Activated naive CD8-positive, alpha-beta T cell treated with anti-CD3 and anti-CD28 coated beads, Interleukin-2, amount 50 U/mL, for 24 hours (primary cell): ENCODE data around the gene ANKH.
"Not testable (repeated sequence)": the region's sequence is repeated elsewhere in the genome, so short reads cannot be mapped to it uniquely, and the experiment has no call there.

Source experiments
- ATAC-seq: fragments of 150-1000 bp; cut with Tn5 transposase; one replicate; pipeline ENCODE4 v1.10.0; 2021
- DNase-seq: peaks from one replicate; pipeline ENCODE4 v3.0.0; 2021
- H3K27ac Mint-ChIP-seq: one replicate; pipeline ENCODE4 v1.8.0; 2021; ENCODE audit warnings: mild to moderate bottlenecking, mixed read lengths
- H3K27me3 Mint-ChIP-seq: one replicate; pipeline ENCODE4 v1.8.0; 2021; ENCODE audit warnings: mixed read lengths
- H3K36me3 Mint-ChIP-seq: one replicate; pipeline ENCODE4 v1.8.0; 2021; ENCODE audit warnings: low read depth, mixed read lengths
- H3K4me1 Mint-ChIP-seq: one replicate; pipeline ENCODE4 v1.8.0; 2021; ENCODE audit warnings: mixed read lengths
- H3K4me3 Mint-ChIP-seq: one replicate; pipeline ENCODE4 v1.8.0; 2021; ENCODE audit warnings: mild to moderate bottlenecking, moderate library complexity, mixed read lengths
- H3K9me3 Mint-ChIP-seq: one replicate; pipeline ENCODE4 v1.8.0; 2021; ENCODE audit warnings: mixed read lengths

Gene ANKH

DNA sequence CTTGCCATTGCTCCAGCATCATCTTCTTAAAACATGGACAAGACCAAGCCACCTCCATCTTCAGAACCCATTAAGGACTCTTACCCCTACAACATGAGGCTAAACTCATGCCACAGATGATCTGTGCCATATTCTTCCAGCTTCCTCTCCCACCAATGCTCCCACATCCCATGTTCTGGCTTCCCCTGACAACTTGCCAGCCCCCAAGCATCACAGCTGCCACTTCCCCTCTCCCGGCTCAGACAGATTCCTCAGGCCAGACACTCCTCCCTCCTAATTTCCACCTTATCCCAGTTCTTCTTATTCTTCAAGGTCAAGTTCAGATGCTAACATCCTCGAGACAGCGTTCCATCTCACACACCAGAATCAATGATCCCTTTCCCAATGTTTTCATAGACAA lies 57.8 kb downstream of the ANKH start:
- Mint-ChIP-seq H3K9me3 (no peaks in the 10 kb centered on the region), H3K36me3 (peaks cover 35% of the 10 kb centered on the region), H3K27me3 (no peaks in the 10 kb centered on the region), H3K4me1 (peaks cover 79% of the 10 kb centered on the region), H3K4me3 (no peak overlapping the region), H3K27ac (no peak overlapping the region)
- DNase-seq = no peak
- ATAC-seq = no peak

DNA sequence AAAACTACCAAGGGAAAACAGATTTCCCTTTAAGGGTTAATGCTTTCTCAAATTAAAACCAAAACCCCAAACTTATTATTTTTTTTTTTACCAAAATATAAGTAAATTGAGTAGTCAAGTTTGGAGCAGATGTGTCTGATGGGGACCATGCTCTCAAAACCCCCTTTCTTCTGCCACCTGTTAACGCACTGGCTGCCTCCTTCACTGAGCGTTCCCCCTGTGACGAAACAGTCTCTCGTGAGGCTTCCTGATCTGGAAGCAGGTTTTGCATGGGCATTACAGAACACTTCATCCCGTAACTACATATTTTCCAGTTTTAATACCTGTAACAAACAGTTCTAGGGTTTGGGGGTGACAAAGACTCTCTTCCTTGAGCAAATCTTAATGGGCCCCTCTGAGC lies 59.4 kb downstream of the ANKH start:
- Mint-ChIP-seq H3K27ac (no peak overlapping the region), H3K36me3 (peaks cover 35% of the 10 kb centered on the region), H3K9me3 (no peaks in the 10 kb centered on the region), H3K4me3 (no peak overlapping the region), H3K4me1 (peaks cover 79% of the 10 kb centered on the region), H3K27me3 (no peaks in the 10 kb centered on the region)
- ATAC-seq (no peak), DNase-seq (no peak)

DNA sequence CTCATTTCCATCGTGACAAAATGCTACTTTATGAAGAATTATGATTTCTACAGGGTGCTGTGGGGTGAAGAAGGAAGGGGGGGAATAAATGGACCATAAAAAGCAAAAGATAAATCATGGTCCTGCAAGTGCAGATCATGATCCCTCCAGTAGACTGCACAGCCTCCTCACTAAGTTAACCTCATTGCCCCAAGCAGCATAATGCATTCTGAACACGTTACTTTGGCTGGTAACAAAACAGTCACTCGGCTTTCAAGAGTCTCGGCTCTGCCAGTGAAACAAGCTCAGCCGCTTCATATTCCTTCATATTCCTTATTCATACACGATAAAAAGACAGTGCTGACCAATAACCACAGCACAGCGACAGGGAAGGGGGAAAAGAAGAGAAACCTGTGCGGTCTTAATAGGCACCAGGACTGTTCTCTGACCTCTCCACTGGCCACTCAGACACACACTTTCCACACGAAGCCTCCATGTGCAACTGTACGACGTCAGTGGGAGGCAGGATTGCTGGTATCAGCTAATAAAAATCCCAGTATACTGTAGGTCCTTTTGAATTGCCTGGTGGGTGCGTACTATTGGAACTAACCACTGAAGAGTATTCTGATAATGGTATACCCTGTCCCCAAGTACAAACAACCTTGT lies 60.5 kb downstream of the ANKH start:
- Mint-ChIP-seq H3K36me3 (peaks cover 26% of the 10 kb centered on the region), H3K4me3 (peak overlapping the region; percentile 2), H3K4me1 (peaks cover 74% of the 10 kb centered on the region), H3K9me3 (no peaks in the 10 kb centered on the region), H3K27ac (peak overlapping the region; percentile 24), H3K27me3 (no peaks in the 10 kb centered on the region)
- ATAC-seq (no peak), DNase-seq (no peak)

DNA sequence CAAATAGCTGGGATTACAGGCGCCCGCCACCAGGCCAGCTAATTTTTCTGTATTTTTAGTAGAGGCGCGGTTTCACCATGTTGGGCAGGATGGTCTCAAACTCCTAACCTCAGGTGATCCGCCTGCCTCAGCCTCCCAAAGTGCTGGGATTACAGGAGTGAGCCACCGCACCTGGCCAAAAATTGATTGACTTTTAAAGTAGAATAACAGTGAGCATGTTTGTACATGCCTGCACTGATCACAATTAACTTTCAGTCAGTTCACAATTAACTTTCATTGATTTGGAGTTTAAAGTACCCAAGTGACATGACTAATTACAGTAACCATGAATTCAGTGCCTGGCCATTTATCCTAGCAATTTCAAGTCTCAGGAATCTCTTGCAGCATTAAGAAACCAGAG lies 61.3 kb downstream of the ANKH start:
- peaks cover 30% of the 10 kb centered on the region for H3K36me3 Mint-ChIP-seq
- H3K4me3 Mint-ChIP-seq = peak overlapping the region; percentile 63
- H3K4me1 Mint-ChIP-seq = peaks cover 68% of the 10 kb centered on the region
- DNase-seq (no peak), ATAC-seq (no peak)
- H3K27ac Mint-ChIP-seq = peak overlapping the region; percentile 24
- H3K27me3 Mint-ChIP-seq = no peaks in the 10 kb centered on the region
- H3K9me3 Mint-ChIP-seq = no peaks in the 10 kb centered on the region

DNA sequence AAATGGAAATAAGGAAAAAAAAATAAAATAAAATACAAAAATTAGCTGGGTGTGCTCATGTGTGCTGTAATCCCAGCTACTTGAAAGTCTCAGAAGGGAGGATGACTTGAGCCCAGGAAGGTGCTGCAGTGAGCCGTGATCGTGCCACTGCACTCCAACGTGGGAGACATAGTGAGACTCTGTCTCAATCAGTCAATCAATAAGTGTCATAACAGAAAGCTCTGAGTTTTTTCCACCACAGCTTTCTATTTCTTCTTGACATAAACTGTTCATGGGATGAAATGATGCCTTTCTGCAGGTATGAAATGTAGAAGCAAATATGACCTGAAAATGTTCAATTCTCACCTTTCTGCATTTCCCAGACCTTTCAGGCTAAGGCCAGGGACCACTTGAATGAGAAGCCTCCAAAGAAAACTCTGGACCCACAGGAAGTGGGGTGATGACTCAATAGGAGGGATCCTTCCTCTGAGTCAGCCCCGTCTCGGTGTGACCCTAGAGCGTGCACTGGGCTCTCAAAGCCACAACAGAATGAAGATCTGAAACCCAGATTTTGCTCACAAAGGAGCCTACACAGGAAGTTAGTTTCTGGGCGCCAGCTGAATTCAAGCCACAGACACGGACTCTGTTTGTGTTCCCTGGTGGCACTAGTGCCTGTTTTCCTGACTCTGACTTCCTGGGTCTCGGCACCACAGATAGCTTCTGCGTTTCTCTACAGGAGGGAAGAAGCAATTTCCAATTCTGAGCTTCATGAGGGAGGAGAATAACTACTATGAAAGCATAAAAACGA lies 62.0 kb downstream of the ANKH start:
- H3K36me3 Mint-ChIP-seq = peaks cover 32% of the 10 kb centered on the region
- no peaks in the 10 kb centered on the region for H3K27me3 Mint-ChIP-seq
- H3K4me3 Mint-ChIP-seq = peak overlapping the region; percentile 63
- H3K9me3 Mint-ChIP-seq = no peaks in the 10 kb centered on the region
- ATAC-seq = peak; percentile 98
- DNase-seq = peak; percentile 71
- H3K4me1 Mint-ChIP-seq = peaks cover 66% of the 10 kb centered on the region
- H3K27ac Mint-ChIP-seq = peak overlapping the region; percentile 84

DNA sequence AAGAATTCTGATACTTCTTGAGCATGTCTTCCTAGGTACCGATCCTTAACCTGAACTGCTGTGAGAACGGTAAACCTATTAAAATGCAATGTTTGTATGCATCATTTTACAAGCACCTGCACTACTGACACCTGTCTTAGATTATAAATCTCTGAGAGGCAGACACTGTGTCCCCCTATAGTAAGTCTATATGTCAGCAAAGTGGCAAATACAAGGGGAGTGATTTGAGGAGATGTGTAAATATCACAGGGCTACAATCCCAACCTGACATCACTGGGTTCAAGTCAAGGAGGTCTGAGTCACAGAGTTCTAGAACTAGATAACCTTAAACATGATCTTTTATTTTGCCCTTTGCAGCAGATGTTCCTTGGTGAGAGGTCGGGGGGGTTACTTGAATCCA lies 64.1 kb downstream of the ANKH start:
- H3K27ac Mint-ChIP-seq = no peak overlapping the region
- H3K36me3 Mint-ChIP-seq = peaks cover 31% of the 10 kb centered on the region
- no peak for DNase-seq
- no peaks in the 10 kb centered on the region for H3K9me3 Mint-ChIP-seq
- H3K4me1 Mint-ChIP-seq = peaks cover 53% of the 10 kb centered on the region
- H3K27me3 Mint-ChIP-seq = no peaks in the 10 kb centered on the region
- no peak for ATAC-seq
- no peak overlapping the region for H3K4me3 Mint-ChIP-seq

DNA sequence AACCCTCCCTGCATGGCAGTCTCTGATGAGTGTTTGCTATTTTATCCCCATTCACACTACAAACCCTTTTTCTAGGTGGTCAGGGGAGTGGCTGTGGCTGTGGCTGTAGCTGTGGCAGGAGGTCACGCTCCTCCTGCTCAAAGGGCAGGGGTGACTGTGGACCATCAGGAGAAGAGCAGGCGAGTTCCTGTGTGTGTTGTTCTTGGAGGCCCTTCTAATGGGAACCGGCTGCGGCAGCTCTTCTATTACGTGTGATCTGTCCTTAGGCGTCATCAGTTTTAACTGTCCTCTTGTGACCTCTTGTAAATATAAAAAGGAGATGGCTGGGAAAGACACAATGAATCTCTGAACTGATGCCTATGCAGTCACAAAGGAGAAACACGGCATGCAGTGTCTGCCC lies 65.1 kb downstream of the ANKH start:
- Mint-ChIP-seq H3K27ac (no peak overlapping the region), H3K36me3 (peaks cover 37% of the 10 kb centered on the region), H3K27me3 (no peaks in the 10 kb centered on the region), H3K4me3 (no peak overlapping the region), H3K9me3 (no peaks in the 10 kb centered on the region), H3K4me1 (peaks cover 53% of the 10 kb centered on the region)
- no peak for DNase-seq
- no peak for ATAC-seq

DNA sequence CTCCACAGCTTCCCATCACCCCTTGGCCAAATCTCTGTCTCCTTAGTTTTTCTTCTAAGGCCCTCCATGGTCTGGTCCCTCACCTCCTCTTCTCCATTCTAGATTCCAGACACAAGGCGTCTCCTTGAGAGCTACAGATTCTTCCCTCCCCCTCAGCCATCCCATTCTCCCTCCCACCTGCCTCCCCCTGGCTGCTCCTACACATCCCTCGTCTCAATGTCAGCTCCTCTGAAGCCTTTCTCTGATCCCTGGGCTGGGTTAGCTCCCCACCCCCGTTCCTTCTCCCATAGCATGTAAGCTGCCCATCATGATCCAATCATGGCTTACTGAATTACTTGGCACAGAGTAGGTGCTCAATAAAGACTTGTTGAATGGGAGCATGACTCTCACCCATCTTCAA lies 69.0 kb downstream of the ANKH start:
- no peak for DNase-seq
- H3K4me3 Mint-ChIP-seq = no peak overlapping the region

DNA sequence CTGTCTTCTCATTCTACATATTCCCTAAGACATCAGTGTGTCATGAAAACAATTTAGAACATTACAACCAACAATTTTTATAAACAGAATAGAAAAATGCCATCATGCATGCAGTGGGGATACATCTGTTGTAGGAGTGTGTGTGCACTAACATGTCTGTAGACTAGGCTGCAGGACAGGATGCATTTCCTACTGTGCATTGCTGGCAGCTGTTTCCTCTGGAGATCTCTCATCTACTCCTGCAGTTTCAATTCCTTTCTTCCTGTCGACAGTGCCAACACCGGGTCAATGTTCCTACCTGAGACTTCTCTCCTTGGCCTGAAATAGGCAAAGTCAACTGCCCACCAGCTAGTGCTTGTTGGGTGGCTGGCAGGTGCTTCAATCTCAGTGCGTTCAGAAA lies 69.8 kb downstream of the ANKH start:
- H3K36me3 Mint-ChIP-seq = peaks cover 37% of the 10 kb centered on the region
- no peak overlapping the region for H3K4me3 Mint-ChIP-seq
- peaks cover 25% of the 10 kb centered on the region for H3K4me1 Mint-ChIP-seq
- no peak overlapping the region for H3K27ac Mint-ChIP-seq
- ATAC-seq (no peak), DNase-seq (no peak)
- H3K9me3 Mint-ChIP-seq = no peaks in the 10 kb centered on the region
- H3K27me3 Mint-ChIP-seq = no peaks in the 10 kb centered on the region

More for the DNA sequence above, 69.0 kb downstream of the ANKH start:
- Mint-ChIP-seq H3K36me3 (peaks cover 36% of the 10 kb centered on the region), H3K9me3 (no peaks in the 10 kb centered on the region), H3K4me1 (peaks cover 26% of the 10 kb centered on the region), H3K27ac (no peak overlapping the region), H3K27me3 (no peaks in the 10 kb centered on the region)
- no peak for ATAC-seq

DNA sequence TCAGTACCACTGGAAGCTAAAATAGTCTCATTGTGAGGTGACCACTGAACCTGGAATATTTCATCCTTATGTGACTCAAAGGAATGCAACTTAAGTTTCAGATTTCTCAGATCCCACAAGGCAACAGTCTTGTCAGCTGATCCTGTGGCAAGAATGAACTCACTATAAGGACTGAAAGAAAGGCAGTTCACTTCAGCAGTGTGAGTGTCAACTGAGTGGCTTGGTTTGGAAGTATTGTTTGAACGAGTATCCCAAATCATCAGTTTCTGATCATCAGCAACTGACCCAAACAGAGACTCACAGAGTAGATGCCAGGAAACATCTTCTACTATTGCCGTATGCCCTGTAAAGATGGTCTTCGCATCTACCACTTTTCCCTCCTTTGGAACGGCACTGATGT lies 74.2 kb downstream of the ANKH start:
- Mint-ChIP-seq H3K36me3 (peaks cover 23% of the 10 kb centered on the region), H3K4me1 (peaks cover 33% of the 10 kb centered on the region)
- H3K9me3 Mint-ChIP-seq, H3K27ac Mint-ChIP-seq, ATAC-seq, H3K4me3 Mint-ChIP-seq, H3K27me3 Mint-ChIP-seq, DNase-seq: not testable (repeated sequence)

DNA sequence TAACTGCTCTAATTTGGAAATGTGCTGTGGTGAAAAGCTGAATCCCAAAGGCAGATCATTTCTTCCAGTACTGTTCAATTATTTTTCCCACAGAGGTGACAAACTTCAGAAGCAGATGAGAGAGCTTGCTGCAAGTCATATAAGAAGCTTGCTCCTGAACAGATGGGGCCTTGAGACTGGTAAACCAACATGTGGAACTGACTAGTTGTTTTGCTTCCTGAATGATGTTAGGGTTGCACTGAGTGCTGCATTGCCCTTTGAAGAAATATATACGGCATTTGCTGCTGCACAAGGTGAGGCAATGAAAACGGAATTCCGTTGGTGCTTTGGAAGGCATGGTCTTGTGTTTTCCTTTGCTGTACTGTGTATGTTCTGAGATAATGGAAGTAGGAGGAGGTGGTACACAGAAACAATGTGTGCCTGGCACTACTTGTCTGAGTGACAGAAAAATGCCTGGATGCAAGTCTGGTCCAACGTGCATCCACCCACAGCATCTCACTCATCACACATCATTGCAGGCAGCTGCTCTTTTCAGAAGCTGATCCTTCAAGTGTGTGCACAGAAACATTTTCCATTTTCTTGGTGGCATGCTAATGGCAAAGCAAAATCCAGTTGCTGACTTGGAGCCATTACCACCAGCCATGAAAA lies 76.9 kb downstream of the ANKH start:
- Mint-ChIP-seq H3K27me3 (no peaks in the 10 kb centered on the region), H3K36me3 (peaks cover 27% of the 10 kb centered on the region), H3K4me1 (peaks cover 43% of the 10 kb centered on the region), H3K9me3 (no peaks in the 10 kb centered on the region), H3K27ac (no peak overlapping the region), H3K4me3 (no peak overlapping the region)
- no peak for ATAC-seq
- DNase-seq = no peak

DNA sequence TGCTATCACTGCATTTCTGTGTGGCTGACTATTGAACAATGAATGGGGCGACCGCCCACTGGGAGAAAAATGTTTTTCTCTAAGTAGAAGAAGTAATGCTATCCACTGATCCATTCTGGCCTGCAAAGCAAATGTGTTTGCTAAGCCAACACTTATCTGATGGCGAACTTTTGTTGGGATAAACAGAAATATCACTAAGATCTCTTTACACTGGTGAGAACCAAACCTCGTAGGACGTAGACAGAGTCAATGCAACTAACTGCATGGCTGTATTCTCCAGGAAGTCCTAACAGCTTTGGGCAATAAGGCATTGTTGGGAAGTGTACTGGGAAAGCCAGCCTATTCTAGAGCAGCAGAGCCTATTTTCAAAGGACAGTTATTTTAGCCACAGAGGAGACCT lies 77.7 kb downstream of the ANKH start:
- ATAC-seq (no peak), DNase-seq (no peak)
- no peaks in the 10 kb centered on the region for H3K27me3 Mint-ChIP-seq
- no peaks in the 10 kb centered on the region for H3K9me3 Mint-ChIP-seq
- peaks cover 27% of the 10 kb centered on the region for H3K36me3 Mint-ChIP-seq
- no peak overlapping the region for H3K27ac Mint-ChIP-seq
- no peak overlapping the region for H3K4me3 Mint-ChIP-seq
- H3K4me1 Mint-ChIP-seq = peaks cover 43% of the 10 kb centered on the region

DNA sequence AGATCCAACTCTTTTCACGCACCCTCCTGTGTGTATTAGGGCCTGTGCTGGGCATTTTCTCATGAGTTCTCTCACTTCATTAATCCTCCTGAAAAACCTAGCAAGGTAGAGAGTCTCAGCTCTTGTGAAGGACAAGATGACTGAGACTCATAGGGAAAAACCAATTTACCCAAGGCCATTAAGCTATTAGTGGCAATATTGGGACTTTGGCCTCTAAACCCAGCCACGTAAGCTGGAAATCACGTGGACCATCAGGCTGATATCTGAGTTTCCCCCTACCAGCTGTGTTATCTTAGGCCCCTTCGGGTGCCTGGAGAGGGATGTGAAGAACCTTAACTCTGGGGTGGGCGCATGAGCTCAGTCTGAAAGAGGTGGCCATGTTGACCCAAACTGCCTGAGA lies 80.7 kb downstream of the ANKH start:
- no peak overlapping the region for H3K27ac Mint-ChIP-seq
- no peak for DNase-seq
- no peaks in the 10 kb centered on the region for H3K27me3 Mint-ChIP-seq
- H3K4me1 Mint-ChIP-seq = peaks cover 38% of the 10 kb centered on the region
- H3K36me3 Mint-ChIP-seq = peaks cover 28% of the 10 kb centered on the region
- H3K4me3 Mint-ChIP-seq = no peak overlapping the region
- H3K9me3 Mint-ChIP-seq = no peaks in the 10 kb centered on the region
- ATAC-seq = no peak

DNA sequence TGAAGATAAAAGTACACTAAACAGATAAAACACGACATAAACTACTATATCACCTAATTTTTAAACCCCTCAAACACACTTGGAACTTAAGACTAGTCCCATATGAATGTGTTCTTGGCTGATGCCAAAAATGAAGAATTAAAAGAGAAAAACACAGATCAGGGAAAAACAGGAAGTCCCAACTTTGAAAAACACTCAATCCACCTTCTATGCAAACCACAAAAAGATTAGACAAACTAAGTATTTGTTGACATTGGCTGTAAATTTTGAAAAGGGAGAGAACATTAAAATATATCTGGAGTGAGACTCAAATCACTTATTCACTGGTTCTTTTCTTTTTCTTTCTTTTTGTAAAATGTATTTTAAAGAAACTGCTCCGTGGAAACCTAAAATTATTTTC lies 81.4 kb downstream of the ANKH start:
- DNase-seq (no peak), ATAC-seq (no peak)
- Mint-ChIP-seq H3K36me3 (peaks cover 28% of the 10 kb centered on the region), H3K4me1 (peaks cover 38% of the 10 kb centered on the region), H3K27me3 (no peaks in the 10 kb centered on the region), H3K4me3 (no peak overlapping the region), H3K9me3 (no peaks in the 10 kb centered on the region), H3K27ac (peak overlapping the region; percentile 5)
